A673 (cell line): ENCODE results near the gene HOXA1. TPM values are rescaled to one million over a fixed set of nuclear protein-coding genes. Genes with fewer than 3 reads are reported as not detected.
A peak's percentile ranks its signal among the peaks of the same experiment; 100 is the strongest.

Source experiments
- BruUV-seq: library from RNA; stranded (reverse); fragments of 400-500 nt; replicated peaks from 2 replicates; lab custom pipeline; 2021; lab: Mats Ljungman, UMichigan
- CTCF ChIA-PET: fragments of 300-600 bp; sonication (Branson Sonifier 250); formaldehyde crosslinking; loops from one replicate; lab custom pipeline; 2022; ENCODE audit warnings: antibody characterized with exemption; lab: Charles Lee
- POLR2A ChIA-PET: fragments of 300-600 bp; sonication (Branson Sonifier 250); formaldehyde crosslinking; loops from one replicate; lab custom pipeline; 2022; ENCODE audit warnings: antibody characterized with exemption; ENCODE audit not compliant: low non-redundant PET; lab: Charles Lee
- DNase-seq: peaks from one replicate; pipeline ENCODE4 v3.0.0-alpha.2; 2015; ENCODE audit warnings: low spot score
- H3K27ac ChIP-seq: fragments of 200-600 bp; sonication (generic); 2 replicates; pipeline ENCODE4 v1.5.1; 2016; ENCODE audit warnings: mixed run types, low read depth, mild to moderate bottlenecking, mixed read lengths, antibody characterized with exemption, low read length; ENCODE audit not compliant: poor library complexity, severe bottlenecking
- H3K27me3 ChIP-seq: fragments of 200-600 bp; sonication (generic); replicated peaks from 2 replicates; pipeline ENCODE4 v1.6.1; 2017; ENCODE audit warnings: mixed run types, low read depth, mild to moderate bottlenecking, mixed read lengths, antibody characterized with exemption, low read length; ENCODE audit not compliant: insufficient read depth, poor library complexity
- H3K36me3 ChIP-seq: fragments of 200-600 bp; sonication (generic); 2 replicates; pipeline ENCODE4 v1.6.1; 2016; ENCODE audit warnings: mixed run types, mild to moderate bottlenecking, mixed read lengths, antibody characterized with exemption, low read length; ENCODE audit not compliant: insufficient read depth, poor library complexity, severe bottlenecking
- H3K4me1 ChIP-seq: fragments of 200-600 bp; sonication (generic); 2 replicates; pipeline ENCODE4 v1.6.1; 2017; ENCODE audit warnings: mixed run types, mild to moderate bottlenecking, mixed read lengths, antibody characterized with exemption, low read length; ENCODE audit not compliant: insufficient read depth, poor library complexity, severe bottlenecking
- H3K4me3 ChIP-seq: fragments of 200-600 bp; sonication (generic); 2 replicates; pipeline ENCODE4 v1.5.1; 2016; ENCODE audit warnings: low read depth, mixed run types, mild to moderate bottlenecking, mixed read lengths, low read length; ENCODE audit not compliant: poor library complexity, severe bottlenecking
- H3K9me3 ChIP-seq: fragments of 200-600 bp; sonication (generic); 2 replicates; pipeline ENCODE4 v1.6.1; 2016; ENCODE audit warnings: mixed run types, low read depth, mild to moderate bottlenecking, mixed read lengths, antibody characterized with exemption, low read length; ENCODE audit not compliant: poor library complexity, severe bottlenecking
- EZH2 ChIP-seq: fragments of 200-600 bp; sonication (generic); IDR thresholded peaks from 2 replicates; pipeline ENCODE4 v1.6.1; 2017; ENCODE audit warnings: borderline replicate concordance, low read depth, mild to moderate bottlenecking, mixed read lengths, antibody characterized with exemption, low read length; ENCODE audit not compliant: poor library complexity, severe bottlenecking
- intact Hi-C: fragments of 100-400 bp; cut with micrococcal nuclease; formaldehyde crosslinking; loops from one replicate; pipeline ENCODE4 v1.10.0; 2022; ENCODE audit not compliant: unreplicated experiment
- total RNA-seq: library from RNA; stranded (reverse); gene quantifications from 2 replicates; pipeline ENCODE4 v1.2.3, GENCODE V29; 2021
- TF ChIP-seq, protein P1 (sequence below): fragments of 300-800, 200-600 bp; sonication (generic); conservative IDR thresholded peaks from 2 replicates; pipeline ENCODE4 v1.5.1; 2017; ENCODE audit warnings: low read depth, mild to moderate bottlenecking, antibody characterized with exemption, low read length, moderate library complexity, mixed read lengths

Gene HOXA1
- total RNA-seq, 1 experiment from 2014 or later = not detected

DNA sequence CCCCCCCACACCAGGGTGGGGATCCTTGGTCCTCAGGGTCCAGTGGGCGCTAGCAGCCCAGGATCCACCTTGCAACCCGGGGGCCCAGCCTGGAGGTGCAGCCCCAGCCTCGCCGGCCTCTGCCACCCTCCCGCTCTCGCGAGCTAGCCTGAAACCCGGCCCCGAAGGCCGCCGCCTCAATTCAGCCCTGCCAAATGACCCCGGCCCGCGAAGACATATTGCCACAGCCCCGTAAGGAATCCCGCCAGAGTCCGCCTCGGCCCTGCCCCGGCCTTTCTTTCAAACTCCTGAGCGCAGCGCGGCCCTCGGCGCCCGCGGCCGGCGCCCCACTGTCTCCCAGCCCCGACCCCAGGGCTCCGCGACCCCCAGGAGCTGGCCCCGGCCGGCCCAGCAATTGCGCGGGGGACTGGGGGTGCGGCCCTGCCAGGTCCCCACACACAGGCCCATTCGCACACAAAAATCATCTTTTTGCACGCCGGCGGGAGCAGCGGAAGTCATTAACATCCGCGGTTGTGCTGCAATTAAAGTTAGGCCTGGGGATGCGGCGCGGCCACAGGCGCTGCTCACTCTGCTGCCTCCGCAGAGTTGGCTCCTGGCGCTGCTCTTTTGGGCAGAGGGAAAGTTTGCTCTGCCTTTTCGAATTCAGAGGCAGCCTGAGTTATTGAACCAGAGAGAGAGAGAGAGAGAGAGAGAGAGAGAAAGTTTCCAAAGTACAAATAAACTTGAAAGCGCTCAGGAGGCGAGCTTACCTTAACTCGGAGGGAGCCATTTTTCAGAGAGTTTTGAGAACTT is 43.7 kb upstream of the HOXA1 start:
- no peak overlapping the region for H3K27ac ChIP-seq
- no peak overlapping the region for H3K4me3 ChIP-seq
- no peak for DNase-seq

DNA sequence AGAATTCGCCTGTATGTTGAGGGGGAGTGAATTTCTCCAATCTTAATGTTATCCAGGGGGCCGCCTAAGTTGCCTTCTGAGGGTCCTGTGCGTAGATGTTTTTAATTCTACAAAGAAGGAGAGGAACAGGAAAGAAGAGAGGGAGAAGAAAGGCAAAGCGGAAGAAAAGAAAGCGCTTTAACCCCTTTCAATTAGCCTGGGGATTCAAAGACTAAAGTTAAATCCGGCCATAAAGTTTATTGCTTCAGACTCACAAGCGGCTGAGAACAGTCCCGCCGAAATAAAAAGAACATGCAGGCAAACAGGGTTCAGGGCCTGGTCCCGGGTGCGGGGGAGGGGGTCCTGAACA is 43.2 kb upstream of the HOXA1 start:
- TF ChIP-seq, protein P1, sequence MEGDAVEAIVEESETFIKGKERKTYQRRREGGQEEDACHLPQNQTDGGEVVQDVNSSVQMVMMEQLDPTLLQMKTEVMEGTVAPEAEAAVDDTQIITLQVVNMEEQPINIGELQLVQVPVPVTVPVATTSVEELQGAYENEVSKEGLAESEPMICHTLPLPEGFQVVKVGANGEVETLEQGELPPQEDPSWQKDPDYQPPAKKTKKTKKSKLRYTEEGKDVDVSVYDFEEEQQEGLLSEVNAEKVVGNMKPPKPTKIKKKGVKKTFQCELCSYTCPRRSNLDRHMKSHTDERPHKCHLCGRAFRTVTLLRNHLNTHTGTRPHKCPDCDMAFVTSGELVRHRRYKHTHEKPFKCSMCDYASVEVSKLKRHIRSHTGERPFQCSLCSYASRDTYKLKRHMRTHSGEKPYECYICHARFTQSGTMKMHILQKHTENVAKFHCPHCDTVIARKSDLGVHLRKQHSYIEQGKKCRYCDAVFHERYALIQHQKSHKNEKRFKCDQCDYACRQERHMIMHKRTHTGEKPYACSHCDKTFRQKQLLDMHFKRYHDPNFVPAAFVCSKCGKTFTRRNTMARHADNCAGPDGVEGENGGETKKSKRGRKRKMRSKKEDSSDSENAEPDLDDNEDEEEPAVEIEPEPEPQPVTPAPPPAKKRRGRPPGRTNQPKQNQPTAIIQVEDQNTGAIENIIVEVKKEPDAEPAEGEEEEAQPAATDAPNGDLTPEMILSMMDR = no peak
- TF ChIP-seq EZH2 = no peak
- H3K36me3 ChIP-seq = no peaks in the 10 kb centered on the region
- ChIA-PET POLR2A (no interaction called here), CTCF (no interaction called here)
- peaks cover 13% of the 10 kb centered on the region for H3K4me1 ChIP-seq
- DNase-seq = no peak
- no TSS peak for BruUV-seq
- intact Hi-C loops = no loop called here
- no peak overlapping the region for H3K27ac ChIP-seq
- peaks cover 100% of the 10 kb centered on the region for H3K27me3 ChIP-seq
- H3K4me3 ChIP-seq = no peak overlapping the region
- H3K9me3 ChIP-seq = no peaks in the 10 kb centered on the region

More for the DNA sequence above, 43.7 kb upstream of the HOXA1 start:
- Histone ChIP-seq H3K36me3 (no peaks in the 10 kb centered on the region), H3K9me3 (no peaks in the 10 kb centered on the region), H3K27me3 (peaks cover 100% of the 10 kb centered on the region), H3K4me1 (peaks cover 13% of the 10 kb centered on the region)
- BruUV-seq = no TSS peak
- intact Hi-C loops = loop anchor here (5.0 kb wide), 1 partner anchor 1267 kb away; no protein-coding TSS in a partner anchor
- ChIA-PET CTCF (no interaction called here), POLR2A (no interaction called here)
- peak; percentile 94 for TF ChIP-seq EZH2
- TF ChIP-seq, protein P1 = no peak

DNA sequence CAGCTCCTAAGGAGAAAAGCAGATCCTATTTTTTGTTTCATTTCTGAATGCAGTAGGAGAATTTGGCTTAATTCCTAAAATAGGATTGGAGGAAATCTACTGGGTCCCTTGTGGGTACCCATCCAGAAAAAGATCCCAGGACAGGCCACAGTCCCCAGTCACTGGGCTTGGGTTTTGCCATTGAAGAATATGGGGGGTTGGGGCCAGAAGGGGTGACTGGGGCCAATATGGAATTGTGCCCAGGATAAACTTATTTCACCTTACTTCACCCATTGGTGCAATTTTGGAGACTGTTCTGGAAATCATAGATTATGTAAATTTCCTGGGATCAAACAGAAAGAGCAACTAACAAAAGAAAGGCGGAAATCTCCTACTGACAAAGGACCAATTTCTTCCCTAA is 42.7 kb upstream of the HOXA1 start:
- Histone ChIP-seq H3K9me3 (no peaks in the 10 kb centered on the region), H3K27me3 (peaks cover 100% of the 10 kb centered on the region), H3K27ac (no peak overlapping the region), H3K4me3 (no peak overlapping the region), H3K4me1 (peaks cover 9% of the 10 kb centered on the region), H3K36me3 (no peaks in the 10 kb centered on the region)
- intact Hi-C loops = no loop called here
- ChIA-PET CTCF (no interaction called here), POLR2A (no interaction called here)
- no TSS peak for BruUV-seq
- TF ChIP-seq, protein P1 = no peak
- TF ChIP-seq EZH2 = no peak
- no peak for DNase-seq
